Fibroblast of lung (primary cell): Measurements from ENCODE around the gene MICU1.

Experiments
- EZH2 ChIP-seq: IDR thresholded peaks from 2 replicates; pipeline ENCODE4 v1.5.1; 2012; ENCODE audit warnings: low read length, control low read depth, mild to moderate bottlenecking; ENCODE audit errors: missing control alignments
- TF ChIP-seq, protein P1 (sequence below), 2 donors: IDR thresholded peaks in 1 of 2; conservative IDR thresholded peaks in 1 of 2; 1 replicate in 1 of 2; 2 replicates in 1 of 2; pipeline ENCODE4 v1.5.1; 2011 to 2012; ENCODE audit warnings: low read length in 2 of 2, control low read depth in 1 of 2, inconsistent platforms in 1 of 2, low read depth in 1 of 2, mild to moderate bottlenecking in 1 of 2

- TF ChIP-seq, protein P1, sequence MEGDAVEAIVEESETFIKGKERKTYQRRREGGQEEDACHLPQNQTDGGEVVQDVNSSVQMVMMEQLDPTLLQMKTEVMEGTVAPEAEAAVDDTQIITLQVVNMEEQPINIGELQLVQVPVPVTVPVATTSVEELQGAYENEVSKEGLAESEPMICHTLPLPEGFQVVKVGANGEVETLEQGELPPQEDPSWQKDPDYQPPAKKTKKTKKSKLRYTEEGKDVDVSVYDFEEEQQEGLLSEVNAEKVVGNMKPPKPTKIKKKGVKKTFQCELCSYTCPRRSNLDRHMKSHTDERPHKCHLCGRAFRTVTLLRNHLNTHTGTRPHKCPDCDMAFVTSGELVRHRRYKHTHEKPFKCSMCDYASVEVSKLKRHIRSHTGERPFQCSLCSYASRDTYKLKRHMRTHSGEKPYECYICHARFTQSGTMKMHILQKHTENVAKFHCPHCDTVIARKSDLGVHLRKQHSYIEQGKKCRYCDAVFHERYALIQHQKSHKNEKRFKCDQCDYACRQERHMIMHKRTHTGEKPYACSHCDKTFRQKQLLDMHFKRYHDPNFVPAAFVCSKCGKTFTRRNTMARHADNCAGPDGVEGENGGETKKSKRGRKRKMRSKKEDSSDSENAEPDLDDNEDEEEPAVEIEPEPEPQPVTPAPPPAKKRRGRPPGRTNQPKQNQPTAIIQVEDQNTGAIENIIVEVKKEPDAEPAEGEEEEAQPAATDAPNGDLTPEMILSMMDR (conservative IDR thresholded peaks at IDR 0.05 in 1 of 2, IDR thresholded peaks at IDR 0.05 in 1 of 2; ENCODE audit: low read depth in 1 of 2, low read length in 2 of 2): no peak
- TF ChIP-seq EZH2: no peak
Observed at GRCh38 chr10:72424561-72424960, 201.3 kb downstream of the MICU1 start.
